Neural progenitor cell (in vitro differentiated cells): ENCODE data around the gene TMEM52. TPM values are rescaled to one million over a fixed set of nuclear protein-coding genes. Genes with fewer than 3 reads are reported as not detected.

ENCODE experiments used
- DNase-seq: peaks from one replicate; pipeline ENCODE4 v3.0.0-alpha.2; 2016; ENCODE audit warnings: low spot score
- H2AFZ ChIP-seq: fragments of 200-600 bp; sonication (generic); replicated peaks from 2 replicates; pipeline ENCODE4 v1.6.1; 2016; ENCODE audit warnings: antibody characterized with exemption
- H3F3A ChIP-seq: fragments of 200-600 bp; sonication (generic); 2 replicates; pipeline ENCODE4 v1.6.1; 2016; ENCODE audit warnings: antibody characterized with exemption, low read depth
- H3K27ac ChIP-seq: fragments of 200-600 bp; sonication (generic); 2 replicates; pipeline ENCODE4 v1.5.1; 2016; ENCODE audit warnings: mild to moderate bottlenecking
- H3K27me3 ChIP-seq: fragments of 200-600 bp; sonication (generic); 2 replicates; pipeline ENCODE4 v1.6.1; 2016; ENCODE audit warnings: mild to moderate bottlenecking, moderate library complexity
- H3K36me3 ChIP-seq: fragments of 200-600 bp; sonication (generic); 2 replicates; pipeline ENCODE4 v1.5.1; 2016
- H3K4me1 ChIP-seq: fragments of 200-600 bp; sonication (generic); 2 replicates; pipeline ENCODE4 v1.6.1; 2016; ENCODE audit warnings: mixed run types
- H3K4me2 ChIP-seq: fragments of 200-600 bp; sonication (generic); 2 replicates; pipeline ENCODE4 v1.6.1; 2016
- H3K4me3 ChIP-seq: fragments of 200-600 bp; sonication (generic); 2 replicates; pipeline ENCODE4 v1.5.1; 2016
- H3K79me2 ChIP-seq: fragments of 200-600 bp; sonication (generic); 2 replicates; pipeline ENCODE4 v1.6.1; 2016; ENCODE audit warnings: low read depth
- H3K9ac ChIP-seq: fragments of 200-600 bp; sonication (generic); 2 replicates; pipeline ENCODE4 v1.6.1; 2016
- H3K9me3 ChIP-seq: fragments of 200-600 bp; sonication (generic); 2 replicates; pipeline ENCODE4 v1.5.1; 2016; ENCODE audit warnings: low read depth
- H4K20me1 ChIP-seq: fragments of 200-600 bp; sonication (generic); 2 replicates; pipeline ENCODE4 v1.6.1; 2016; ENCODE audit warnings: low read depth
- H3K27ac Mint-ChIP-seq: 3 replicates; pipeline ENCODE4 v1.8.0; 2021; ENCODE audit warnings: mixed read lengths
- H3K27me3 Mint-ChIP-seq: 2 replicates; pipeline ENCODE4 v1.8.0; 2022; ENCODE audit warnings: low read depth, mild to moderate bottlenecking, inconsistent platforms, moderate library complexity, mixed read lengths; ENCODE audit not compliant: insufficient read depth
- H3K36me3 Mint-ChIP-seq: 3 replicates; pipeline ENCODE4 v1.8.0; 2021; ENCODE audit warnings: mixed read lengths
- H3K4me1 Mint-ChIP-seq: 3 replicates; pipeline ENCODE4 v1.8.0; 2021; ENCODE audit warnings: mixed read lengths
- H3K4me3 Mint-ChIP-seq: 3 replicates; pipeline ENCODE4 v1.8.0; 2021; ENCODE audit warnings: mild to moderate bottlenecking, moderate library complexity, mixed read lengths
- H3K9me3 Mint-ChIP-seq: 3 replicates; pipeline ENCODE4 v1.8.0; 2020; ENCODE audit warnings: mixed read lengths
- CTCF ChIP-seq: fragments of 200-600 bp; sonication (generic); IDR thresholded peaks from 2 replicates; pipeline ENCODE4 v1.5.1; 2017; ENCODE audit warnings: antibody characterized with exemption, mild to moderate bottlenecking
- EZH2 ChIP-seq: fragments of 200-600 bp; sonication (generic); IDR thresholded peaks from 2 replicates; pipeline ENCODE4 v1.6.1; 2017; ENCODE audit warnings: antibody characterized with exemption, mild to moderate bottlenecking, moderate library complexity
- EZH2phosphoT487 ChIP-seq: fragments of 200-600 bp; sonication (generic); IDR thresholded peaks from 2 replicates; pipeline ENCODE4 v1.6.1; 2017; ENCODE audit warnings: antibody characterized with exemption
- total RNA-seq: library from RNA; depleted of rRNA; stranded (reverse); fragments of >200 nt; gene quantifications from 2 replicates; pipeline ENCODE4 v1.2.3, GENCODE V29; 2015; ENCODE audit warnings: low replicate concordance

Gene TMEM52
- total RNA-seq, 1 donor from 2014 or later = 2.9 TPM

- DNase-seq = no peak
- no peak overlapping the region for H3K4me2 ChIP-seq
- peak overlapping the region; percentile 59 for H3K4me3 Mint-ChIP-seq
Measured at GRCh38 chr1:1917304-1917976, 1.6 kb downstream of the TMEM52 start.

GRCh38 chr1:1916851-1917251 is 2.2 kb downstream of the TMEM52 start:
- Histone ChIP-seq H3F3A (peaks cover 8% of the 10 kb centered on the region), H3K4me1 (peaks cover 7% of the 10 kb centered on the region), H3K9me3 (no peaks in the 10 kb centered on the region), H3K36me3 (no peaks in the 10 kb centered on the region), H3K27ac (no peak overlapping the region), H3K4me2 (no peak overlapping the region), H3K9ac (no peak overlapping the region), H3K79me2 (no peaks in the 10 kb centered on the region), H2AFZ (no peak overlapping the region), H3K27me3 (peaks cover 20% of the 10 kb centered on the region), H3K4me3 (no peak overlapping the region), H4K20me1 (no peaks in the 10 kb centered on the region)
- H3K4me1 Mint-ChIP-seq = peaks cover 13% of the 10 kb centered on the region
- no peaks in the 10 kb centered on the region for H3K9me3 Mint-ChIP-seq
- peaks cover 8% of the 10 kb centered on the region for H3K27me3 Mint-ChIP-seq
- no peak overlapping the region for H3K27ac Mint-ChIP-seq
- H3K4me3 Mint-ChIP-seq = no peak overlapping the region
- DNase-seq = no peak
- H3K36me3 Mint-ChIP-seq = no peaks in the 10 kb centered on the region
- TF ChIP-seq EZH2 (no peak), EZH2phosphoT487 (no peak), CTCF (no peak)

More at GRCh38 chr1:1917304-1917976, 1.6 kb downstream of the TMEM52 start:
- no peaks in the 10 kb centered on the region for H3K36me3 ChIP-seq
- Mint-ChIP-seq H3K9me3 (no peaks in the 10 kb centered on the region), H3K27ac (no peak overlapping the region), H3K27me3 (peaks cover 8% of the 10 kb centered on the region), H3K36me3 (no peaks in the 10 kb centered on the region), H3K4me1 (peaks cover 13% of the 10 kb centered on the region)
- H3F3A ChIP-seq = peaks cover 8% of the 10 kb centered on the region
- no peaks in the 10 kb centered on the region for H3K9me3 ChIP-seq
- peaks cover 7% of the 10 kb centered on the region for H3K4me1 ChIP-seq
- no peak overlapping the region for H3K27ac ChIP-seq
- no peak overlapping the region for H2AFZ ChIP-seq
- no peaks in the 10 kb centered on the region for H4K20me1 ChIP-seq
- H3K4me3 ChIP-seq = no peak overlapping the region
- H3K9ac ChIP-seq = no peak overlapping the region
- peaks cover 20% of the 10 kb centered on the region for H3K27me3 ChIP-seq
- TF ChIP-seq EZH2 (no peak), EZH2phosphoT487 (no peak), CTCF (no peak)
- no peaks in the 10 kb centered on the region for H3K79me2 ChIP-seq

- Mint-ChIP-seq H3K27ac (peak overlapping the region; percentile 68), H3K27me3 (peaks cover 12% of the 10 kb centered on the region), H3K4me1 (peaks cover 13% of the 10 kb centered on the region), H3K36me3 (no peaks in the 10 kb centered on the region), H3K9me3 (no peaks in the 10 kb centered on the region), H3K4me3 (no peak overlapping the region)
- Histone ChIP-seq H4K20me1 (no peaks in the 10 kb centered on the region), H3K27me3 (peaks cover 20% of the 10 kb centered on the region), H3K4me2 (no peak overlapping the region), H3K79me2 (no peaks in the 10 kb centered on the region), H3K27ac (no peak overlapping the region), H3K4me3 (no peak overlapping the region), H2AFZ (no peak overlapping the region), H3F3A (peaks cover 8% of the 10 kb centered on the region), H3K4me1 (peaks cover 7% of the 10 kb centered on the region), H3K9ac (no peak overlapping the region), H3K36me3 (no peaks in the 10 kb centered on the region), H3K9me3 (no peaks in the 10 kb centered on the region)
- TF ChIP-seq EZH2phosphoT487 = no peak
- no peak for TF ChIP-seq CTCF
- no peak for TF ChIP-seq EZH2
- DNase-seq = no peak
Measured at GRCh38 chr1:1915911-1916840, 2.9 kb downstream of the TMEM52 start.
